KOPT-K1 (cell line): Measurements from ENCODE around the gene CCNL1.

Experiments used
- H3K27ac ChIP-seq: fragments of 200-600 bp; sonication (generic); 2 replicates; pipeline ENCODE4 v1.5.1; 2016; ENCODE audit warnings: antibody characterized with exemption, mild to moderate bottlenecking, low read depth, low read length; ENCODE audit not compliant: poor library complexity, severe bottlenecking
- H3K36me3 ChIP-seq: fragments of 200-600 bp; sonication (generic); 2 replicates; pipeline ENCODE4 v1.5.1; 2017; ENCODE audit warnings: antibody characterized with exemption, mild to moderate bottlenecking, low read length, moderate library complexity; ENCODE audit not compliant: insufficient read depth
- H3K9me3 ChIP-seq: fragments of 200-600 bp; sonication (generic); 2 replicates; pipeline ENCODE4 v1.5.1; 2017; ENCODE audit warnings: antibody characterized with exemption, low read length, mild to moderate bottlenecking; ENCODE audit not compliant: insufficient read depth, poor library complexity, severe bottlenecking

CCNL1 gene

DNA sequence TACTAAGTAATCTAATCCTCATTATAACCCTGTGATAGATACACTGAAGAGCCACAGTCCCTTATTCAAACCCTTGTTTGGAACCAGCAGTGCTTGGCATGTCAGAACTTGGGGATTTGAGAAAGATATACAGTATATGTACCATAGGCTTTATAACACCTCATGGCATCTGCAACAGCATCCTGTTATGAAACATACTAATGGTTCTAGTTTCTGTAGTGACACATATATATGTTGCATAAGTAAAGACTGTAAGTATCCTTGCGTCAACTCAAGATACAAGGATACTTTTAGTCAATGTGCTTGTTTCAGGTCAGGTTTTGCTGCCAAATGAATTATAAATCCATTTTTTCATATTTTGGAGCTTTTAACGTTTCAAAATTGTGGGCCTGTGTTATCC, 58.5 kb downstream of the CCNL1 start:
- H3K36me3 ChIP-seq: no peaks in the 10 kb centered on the region
- peak overlapping the region; percentile 51 for H3K27ac ChIP-seq
- no peaks in the 10 kb centered on the region for H3K9me3 ChIP-seq

DNA sequence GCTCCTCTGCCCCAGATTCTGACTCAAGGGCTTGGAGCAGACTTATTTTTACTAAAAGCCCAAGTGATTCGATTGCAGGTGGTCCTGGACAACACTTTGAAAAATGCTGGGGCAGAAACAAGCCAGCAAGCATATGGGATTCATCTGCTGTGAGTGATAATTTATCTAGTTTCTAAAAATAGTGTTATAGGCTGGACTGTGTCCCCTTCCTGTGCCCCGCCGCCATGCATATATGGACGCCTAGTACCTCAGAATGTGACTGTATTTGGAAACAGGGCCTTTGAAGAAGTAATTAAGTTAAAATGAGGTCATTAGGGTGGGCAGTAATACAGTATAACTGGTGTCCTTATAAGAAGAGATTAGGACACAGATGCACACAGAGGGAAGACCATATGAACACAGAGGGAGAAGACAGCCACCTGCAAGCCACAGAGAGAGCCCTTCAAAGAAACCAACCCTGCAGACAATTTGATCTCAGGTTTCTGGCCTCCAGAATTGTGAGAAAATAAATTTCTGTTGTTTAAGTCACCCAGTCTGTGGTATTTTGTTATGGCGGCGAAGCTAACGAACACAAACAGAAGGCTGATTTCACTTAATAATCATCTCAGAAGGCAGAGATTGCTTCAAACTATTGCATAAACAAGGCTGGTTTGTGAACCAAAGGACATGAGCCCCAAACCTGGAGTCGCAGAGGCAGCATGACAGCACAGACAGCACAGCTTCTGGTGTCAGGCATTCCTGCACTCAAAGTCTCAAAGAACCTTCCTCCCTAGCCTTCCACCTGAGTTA, 59.1 kb downstream of the CCNL1 start:
- no peaks in the 10 kb centered on the region for H3K9me3 ChIP-seq
- H3K36me3 ChIP-seq: no peaks in the 10 kb centered on the region
- peak overlapping the region; percentile 51 for H3K27ac ChIP-seq

DNA sequence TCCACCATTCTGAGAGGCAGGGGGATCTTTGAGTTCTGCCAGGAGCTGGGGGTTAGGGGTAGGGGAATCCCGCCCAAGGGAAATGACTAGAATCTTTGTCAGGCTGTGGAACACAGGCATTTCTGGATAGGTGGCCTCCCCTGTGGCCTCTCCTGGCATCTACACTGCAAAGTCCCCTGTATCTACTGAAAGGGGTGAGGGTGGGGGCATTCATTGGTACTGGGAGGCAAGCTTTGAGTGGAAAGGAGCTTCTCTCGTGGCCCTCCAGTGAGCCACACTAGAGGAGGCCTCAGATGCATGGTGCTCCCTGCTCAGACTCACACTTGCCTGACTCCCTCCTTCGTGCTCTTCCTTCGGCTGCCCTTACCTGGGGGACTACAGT, 59.9 kb downstream of the CCNL1 start:
- Histone ChIP-seq H3K36me3 (no peaks in the 10 kb centered on the region), H3K27ac (peak overlapping the region; percentile 51)

DNA sequence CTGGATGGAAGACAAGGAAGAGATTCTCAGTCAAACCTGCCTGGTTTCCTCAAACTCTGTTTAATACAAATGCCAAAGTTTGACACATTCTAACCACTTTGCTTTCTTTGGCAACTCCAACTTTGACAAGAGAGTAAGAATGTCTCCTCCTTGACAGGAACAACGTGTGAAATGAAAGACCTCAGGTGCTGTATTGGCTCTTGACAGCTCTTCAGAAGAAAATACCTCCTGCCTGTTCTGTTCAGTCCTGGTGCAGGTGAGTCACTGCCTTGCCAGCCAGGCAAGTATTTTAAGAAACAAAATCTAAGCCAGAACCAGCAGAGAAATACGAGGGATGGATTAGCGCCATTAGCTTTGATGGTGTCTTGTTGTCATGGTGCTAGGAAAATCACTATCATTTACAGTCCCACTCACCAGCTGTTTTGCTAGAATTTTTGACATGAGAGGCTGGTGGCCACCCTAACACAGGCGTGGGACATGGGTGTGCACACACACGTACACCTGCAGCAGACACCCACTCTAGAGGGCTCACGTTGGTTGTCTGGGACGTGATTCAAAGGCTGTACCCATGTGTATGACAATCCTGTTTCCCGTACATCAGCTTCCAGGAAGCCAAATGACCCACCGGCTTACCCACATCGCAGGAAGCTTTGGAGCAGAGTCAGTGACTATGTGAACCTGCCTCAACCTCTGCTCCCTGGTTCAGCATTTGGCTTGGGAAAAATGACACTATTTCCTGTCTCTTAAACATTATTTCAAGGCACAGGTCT, 60.4 kb downstream of the CCNL1 start:
- Histone ChIP-seq H3K9me3 (no peaks in the 10 kb centered on the region), H3K27ac (peak overlapping the region; percentile 51), H3K36me3 (no peaks in the 10 kb centered on the region)

More for the DNA sequence above, 59.9 kb downstream of the CCNL1 start:
- H3K9me3 ChIP-seq: no peaks in the 10 kb centered on the region

DNA sequence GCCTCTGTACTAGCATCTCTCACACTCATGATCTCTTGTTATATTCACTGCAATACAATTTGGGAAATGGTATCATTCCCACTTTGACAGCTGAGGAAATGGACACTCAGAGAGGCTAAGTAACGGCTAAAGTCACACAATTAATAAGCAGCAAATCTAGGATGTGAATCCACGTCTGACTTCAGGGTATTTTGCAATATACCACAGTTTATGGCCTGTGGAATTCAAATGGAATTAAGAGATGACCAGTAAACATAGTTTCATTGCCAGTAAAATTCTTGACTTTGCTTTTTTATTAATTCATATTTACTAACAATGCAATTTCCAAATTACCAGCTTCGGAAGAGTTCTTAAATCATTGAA, 61.1 kb downstream of the CCNL1 start:
- Histone ChIP-seq H3K36me3 (no peaks in the 10 kb centered on the region), H3K27ac (no peak overlapping the region), H3K9me3 (no peaks in the 10 kb centered on the region)

DNA sequence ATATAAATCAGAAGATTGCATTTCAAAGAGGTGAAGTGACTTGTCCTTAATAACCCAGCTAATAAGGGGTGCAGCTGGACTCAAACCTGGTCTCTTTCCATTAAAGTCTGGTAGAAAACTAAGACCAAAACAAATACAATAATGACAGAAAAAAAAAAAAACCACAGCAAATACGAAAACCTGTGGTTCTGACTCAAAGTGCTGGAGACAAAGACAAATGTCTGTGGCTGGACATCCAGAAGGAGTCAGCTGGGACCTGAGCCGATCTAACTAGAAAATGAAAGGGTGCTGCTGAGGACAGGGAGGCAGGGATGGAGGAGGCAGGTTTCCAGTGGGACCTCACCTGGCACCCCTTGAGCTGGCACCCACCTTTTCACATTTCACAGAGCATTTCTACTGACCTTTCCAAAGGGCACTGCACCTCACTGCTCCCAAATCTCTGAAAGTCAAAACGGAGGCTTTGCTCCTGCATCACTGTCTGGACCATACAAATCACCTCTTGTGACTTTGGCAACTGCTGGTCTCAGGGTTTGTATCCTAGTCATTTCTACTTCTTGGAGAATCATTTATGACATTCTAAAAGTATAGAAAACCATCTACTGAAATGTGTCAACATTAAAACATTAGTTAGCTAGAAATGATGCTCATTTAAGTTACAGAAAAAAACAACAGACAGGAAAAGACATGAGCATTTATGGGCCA, 61.7 kb downstream of the CCNL1 start:
- Histone ChIP-seq H3K9me3 (no peaks in the 10 kb centered on the region), H3K27ac (no peak overlapping the region), H3K36me3 (no peaks in the 10 kb centered on the region)
